ENCODE data around the gene SS18L1. TPM values are rescaled to one million over a fixed set of nuclear protein-coding genes. Genes with fewer than 3 reads are reported as not detected.

Gene SS18L1
- total RNA-seq, 1 experiment from 2014 or later, result 29.0 TPM

GRCh38 chr20:62171245-62171644 lies 27.7 kb downstream of the SS18L1 start:
- no TSS peak for BruUV-seq (replicated peaks)
- CTCF ChIA-PET, result no interaction called here
- intact Hi-C loops (cut with micrococcal nuclease; ENCODE audit: unreplicated experiment), result no loop called here

DNA sequence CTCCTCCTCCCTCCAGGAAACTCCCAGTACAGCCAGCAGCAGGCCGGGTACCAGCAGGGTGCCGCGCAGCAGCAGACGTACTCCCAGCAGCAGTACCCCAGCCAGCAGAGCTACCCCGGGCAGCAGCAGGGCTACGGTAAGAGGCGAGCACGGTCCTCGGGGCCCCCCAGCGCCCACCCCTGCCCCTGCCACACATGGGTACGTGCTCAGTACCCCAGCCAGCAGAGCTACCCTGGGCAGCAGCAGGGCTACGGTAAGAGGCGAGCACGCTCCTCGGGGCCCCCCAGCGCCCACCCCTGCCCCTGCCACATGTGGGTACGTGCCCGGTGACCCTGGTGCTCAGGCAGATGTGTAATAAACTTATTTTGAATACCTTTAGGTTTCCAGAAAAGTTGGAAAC lies 29.1 kb downstream of the SS18L1 start:
- no peaks in the 10 kb centered on the region for H3K79me2 ChIP-seq (ENCODE audit: low read depth)
- no peaks in the 10 kb centered on the region for H3K27me3 ChIP-seq (ENCODE audit: insufficient read depth, low read depth)
- no peaks in the 10 kb centered on the region for H3F3A ChIP-seq (ENCODE audit: insufficient read depth, low read depth)
- H2AFZ ChIP-seq, result no peak overlapping the region
- no peaks in the 10 kb centered on the region for H3K36me3 ChIP-seq (ENCODE audit: low read depth)
- no peak for DNase-seq
- intact Hi-C loops (cut with micrococcal nuclease; ENCODE audit: unreplicated experiment), result no loop called here
- BruUV-seq (replicated peaks), result no TSS peak
- H4K20me1 ChIP-seq (ENCODE audit: insufficient read depth), result no peaks in the 10 kb centered on the region
- H3K4me3 ChIP-seq, result no peak overlapping the region
- ChIA-PET POLR2A (ENCODE audit: unreplicated experiment) (no interaction called here), CTCF (no interaction called here)
- H3K9me3 ChIP-seq (ENCODE audit: insufficient read depth, low read depth), result no peaks in the 10 kb centered on the region
- no peaks in the 10 kb centered on the region for H3K4me1 ChIP-seq (replicated peaks; ENCODE audit: insufficient read depth)
- H3K27ac ChIP-seq, result no peak overlapping the region
- no peak overlapping the region for H3K4me2 ChIP-seq
- TF ChIP-seq, protein P1, sequence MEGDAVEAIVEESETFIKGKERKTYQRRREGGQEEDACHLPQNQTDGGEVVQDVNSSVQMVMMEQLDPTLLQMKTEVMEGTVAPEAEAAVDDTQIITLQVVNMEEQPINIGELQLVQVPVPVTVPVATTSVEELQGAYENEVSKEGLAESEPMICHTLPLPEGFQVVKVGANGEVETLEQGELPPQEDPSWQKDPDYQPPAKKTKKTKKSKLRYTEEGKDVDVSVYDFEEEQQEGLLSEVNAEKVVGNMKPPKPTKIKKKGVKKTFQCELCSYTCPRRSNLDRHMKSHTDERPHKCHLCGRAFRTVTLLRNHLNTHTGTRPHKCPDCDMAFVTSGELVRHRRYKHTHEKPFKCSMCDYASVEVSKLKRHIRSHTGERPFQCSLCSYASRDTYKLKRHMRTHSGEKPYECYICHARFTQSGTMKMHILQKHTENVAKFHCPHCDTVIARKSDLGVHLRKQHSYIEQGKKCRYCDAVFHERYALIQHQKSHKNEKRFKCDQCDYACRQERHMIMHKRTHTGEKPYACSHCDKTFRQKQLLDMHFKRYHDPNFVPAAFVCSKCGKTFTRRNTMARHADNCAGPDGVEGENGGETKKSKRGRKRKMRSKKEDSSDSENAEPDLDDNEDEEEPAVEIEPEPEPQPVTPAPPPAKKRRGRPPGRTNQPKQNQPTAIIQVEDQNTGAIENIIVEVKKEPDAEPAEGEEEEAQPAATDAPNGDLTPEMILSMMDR (conservative IDR thresholded peaks at IDR 0.05), result no peak
- no peak for TF ChIP-seq EZH2 (IDR thresholded peaks at IDR 0.05; ENCODE audit: low read depth)
- H3K9me2 ChIP-seq (ENCODE audit: insufficient read depth), result no peaks in the 10 kb centered on the region

More at GRCh38 chr20:62171245-62171644, 27.7 kb downstream of the SS18L1 start:
- no peak for TF ChIP-seq EZH2 (IDR thresholded peaks at IDR 0.05; ENCODE audit: low read depth)
- TF ChIP-seq, protein P1 (conservative IDR thresholded peaks at IDR 0.05), result no peak
- no peaks in the 10 kb centered on the region for H3K79me2 ChIP-seq (ENCODE audit: low read depth)
- no peaks in the 10 kb centered on the region for H3K9me3 ChIP-seq (ENCODE audit: insufficient read depth, low read depth)
- H2AFZ ChIP-seq, result no peak overlapping the region
- POLR2A ChIA-PET (ENCODE audit: unreplicated experiment), result no interaction called here
- no peak overlapping the region for H3K4me3 ChIP-seq
- no peaks in the 10 kb centered on the region for H4K20me1 ChIP-seq (ENCODE audit: insufficient read depth)
- H3K9me2 ChIP-seq (ENCODE audit: insufficient read depth), result no peaks in the 10 kb centered on the region
- DNase-seq, result no peak
- H3K27me3 ChIP-seq (ENCODE audit: insufficient read depth, low read depth), result no peaks in the 10 kb centered on the region
- H3K36me3 ChIP-seq (ENCODE audit: low read depth), result no peaks in the 10 kb centered on the region
- H3K4me1 ChIP-seq (replicated peaks; ENCODE audit: insufficient read depth), result no peaks in the 10 kb centered on the region
- no peak overlapping the region for H3K4me2 ChIP-seq
- peaks cover 4% of the 10 kb centered on the region for H3F3A ChIP-seq (ENCODE audit: insufficient read depth, low read depth)
- H3K27ac ChIP-seq, result no peak overlapping the region

GRCh38 chr20:62174021-62174804 lies 30.6 kb downstream of the SS18L1 start:
- Histone ChIP-seq H2AFZ (no peak overlapping the region), H3K9me2 (ENCODE audit: insufficient read depth) (no peaks in the 10 kb centered on the region), H3K4me3 (no peak overlapping the region), H3K4me2 (no peak overlapping the region), H3K27me3 (ENCODE audit: insufficient read depth, low read depth) (no peaks in the 10 kb centered on the region), H3K27ac (no peak overlapping the region), H3F3A (ENCODE audit: insufficient read depth, low read depth) (no peaks in the 10 kb centered on the region), H3K9me3 (ENCODE audit: insufficient read depth, low read depth) (no peaks in the 10 kb centered on the region), H3K4me1 (replicated peaks; ENCODE audit: insufficient read depth) (no peaks in the 10 kb centered on the region), H3K79me2 (ENCODE audit: low read depth) (no peaks in the 10 kb centered on the region), H3K36me3 (ENCODE audit: low read depth) (no peaks in the 10 kb centered on the region), H4K20me1 (ENCODE audit: insufficient read depth) (no peaks in the 10 kb centered on the region)
- intact Hi-C loops (cut with micrococcal nuclease; ENCODE audit: unreplicated experiment), result no loop called here
- no TSS peak for BruUV-seq (replicated peaks)
- CTCF ChIA-PET, result no interaction called here
- TF ChIP-seq, protein P1 (conservative IDR thresholded peaks at IDR 0.05), result no peak
- TF ChIP-seq EZH2 (IDR thresholded peaks at IDR 0.05; ENCODE audit: low read depth), result no peak
- DNase-seq, result no peak
- POLR2A ChIA-PET (ENCODE audit: unreplicated experiment), result no interaction called here
